Stimulated activated naive CD4-positive, alpha-beta T cell treated with Interleukin-2 at 50 U/mL for 16 hours (primary cell): Measurements from ENCODE around the gene MEF2C.

Source experiments
- DNase-seq: peaks from one replicate; lab custom pipeline; 2025; lab: John Stamatoyannopoulos, UW

Gene MEF2C

DNA sequence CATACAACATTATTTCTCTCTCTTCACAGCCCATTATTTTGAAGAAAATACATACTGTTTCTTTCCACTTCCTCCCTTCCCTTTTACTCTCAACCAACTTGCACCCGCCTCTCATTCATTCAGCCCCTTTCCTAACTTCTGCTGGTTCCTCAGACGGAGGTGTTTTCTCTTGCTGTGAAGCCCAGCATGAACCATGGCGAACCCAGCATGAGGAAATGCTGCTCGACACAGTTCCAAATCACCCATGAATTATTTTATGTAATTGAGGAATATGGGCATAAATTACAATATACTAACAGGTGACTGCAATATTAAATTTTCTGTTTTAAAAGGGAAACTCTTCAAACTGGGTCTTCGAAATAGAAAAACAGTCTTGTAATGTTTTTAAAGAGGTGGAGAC lies 124.8 kb downstream of the MEF2C start:
- DNase-seq: no peak

DNA sequence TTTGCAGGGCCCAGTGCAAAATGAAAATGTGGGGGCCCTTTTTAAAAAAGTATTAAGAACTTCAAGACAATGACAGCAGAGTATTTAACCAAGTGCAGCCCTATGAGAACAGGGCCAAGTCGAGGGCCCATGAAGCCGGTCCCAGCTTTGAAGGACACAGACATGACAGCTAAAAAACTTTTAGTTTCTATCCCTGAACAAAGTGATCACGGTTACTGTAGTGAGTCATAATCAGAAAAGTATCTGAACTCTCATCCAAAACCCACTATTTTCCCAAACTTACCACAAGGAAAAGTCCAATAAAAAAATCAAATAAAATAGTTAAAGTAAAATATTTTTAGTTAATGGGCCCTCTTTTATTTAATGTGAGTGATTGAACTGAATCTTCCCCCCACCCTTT lies 126.0 kb downstream of the MEF2C start:
- no peak for DNase-seq

DNA sequence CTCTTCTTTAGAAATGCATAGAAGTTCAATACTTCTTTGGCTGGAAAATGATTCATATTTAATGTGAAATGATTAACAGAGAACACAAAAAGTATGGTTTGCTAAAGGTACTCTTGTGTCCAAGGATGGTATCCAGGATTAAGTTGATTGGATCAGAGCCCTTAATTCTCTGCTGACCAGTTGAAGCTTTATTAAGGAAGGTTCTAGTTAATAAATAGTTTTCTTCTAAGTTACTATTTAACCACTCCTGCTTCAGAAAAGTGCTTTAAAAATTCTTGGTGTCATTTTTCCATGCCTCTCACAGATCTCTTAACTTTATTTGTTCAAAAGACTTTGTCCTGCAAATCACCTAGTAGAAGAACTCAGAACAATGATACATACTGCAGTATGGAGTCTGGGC lies 134.3 kb downstream of the MEF2C start:
- no peak for DNase-seq

DNA sequence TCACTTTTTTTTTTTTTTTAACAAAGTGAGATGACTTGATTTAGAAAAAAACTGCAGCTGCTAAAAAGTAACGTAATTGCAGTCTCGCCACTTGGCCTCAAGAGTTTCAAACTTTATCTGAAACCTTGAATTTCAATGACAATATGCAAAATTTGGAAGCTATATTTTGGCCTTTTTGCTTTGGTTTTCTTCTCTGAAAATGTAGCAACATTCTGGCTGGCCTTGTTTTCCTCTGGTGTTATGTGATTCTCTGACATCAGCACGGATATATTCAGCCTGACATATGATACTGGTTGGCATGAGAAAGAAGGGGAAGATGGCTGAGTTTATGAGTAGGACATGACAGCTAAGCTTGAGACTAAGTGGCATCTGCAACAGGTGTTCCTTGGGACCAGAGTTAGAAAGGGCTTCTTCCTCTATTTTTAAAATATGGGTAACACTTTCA lies 136.5 kb downstream of the MEF2C start:
- no peak for DNase-seq

DNA sequence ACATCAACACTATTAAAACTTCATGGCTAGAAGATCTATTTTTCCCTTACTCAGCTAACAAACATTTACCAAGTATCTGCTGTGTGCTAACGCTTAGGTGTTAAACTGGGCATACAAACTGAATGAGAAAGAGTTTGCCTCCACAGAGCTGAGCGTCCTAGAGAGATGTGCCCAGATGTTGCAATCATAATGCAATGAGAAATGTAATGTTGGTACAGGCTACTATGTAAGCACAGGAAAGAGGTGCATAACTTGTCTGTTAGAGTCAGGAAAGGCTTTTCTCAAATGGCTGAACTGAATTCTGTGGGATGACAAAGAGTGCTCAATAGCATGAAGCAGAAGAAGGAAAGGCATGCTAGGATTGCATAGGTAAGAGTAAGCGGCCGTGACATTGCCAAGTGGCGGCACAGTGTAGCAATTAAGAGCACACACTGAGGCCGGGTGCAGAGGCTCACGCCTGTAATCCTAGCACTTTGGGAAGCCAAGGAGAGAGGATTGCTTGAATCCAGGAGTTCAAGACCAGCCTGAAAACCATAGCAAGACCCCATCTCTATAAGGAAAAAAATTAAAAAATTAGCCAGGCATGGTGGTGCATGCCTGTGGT lies 137.8 kb downstream of the MEF2C start:
- DNase-seq: no peak

DNA sequence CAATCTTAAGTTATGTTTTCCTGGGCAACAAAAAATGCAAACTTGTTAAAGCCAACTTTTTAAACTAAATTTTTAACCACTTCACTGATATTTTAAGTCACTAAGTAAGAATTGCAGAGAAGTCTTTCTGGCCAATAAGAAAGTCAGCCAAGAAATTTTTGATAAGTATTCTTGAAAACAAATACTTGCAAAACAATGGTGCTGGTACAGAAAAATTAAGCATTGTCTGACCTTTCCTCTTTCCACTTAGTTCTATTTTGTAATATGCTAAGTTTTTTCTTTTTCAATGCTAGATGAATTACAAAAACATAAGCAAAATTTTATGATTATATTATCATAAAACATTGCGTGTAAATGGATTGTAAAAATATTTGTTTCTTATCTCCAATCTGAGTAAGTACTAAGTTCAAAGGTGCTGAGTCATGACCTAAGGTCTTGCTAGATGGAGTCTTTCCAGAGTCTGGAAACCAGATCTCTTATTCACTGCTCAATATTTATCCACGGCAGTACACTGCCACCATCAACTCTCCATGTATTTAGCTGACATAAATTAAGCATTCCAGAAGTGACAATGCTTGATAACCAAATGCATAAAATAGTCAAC lies 139.7 kb downstream of the MEF2C start:
- no peak for DNase-seq

DNA sequence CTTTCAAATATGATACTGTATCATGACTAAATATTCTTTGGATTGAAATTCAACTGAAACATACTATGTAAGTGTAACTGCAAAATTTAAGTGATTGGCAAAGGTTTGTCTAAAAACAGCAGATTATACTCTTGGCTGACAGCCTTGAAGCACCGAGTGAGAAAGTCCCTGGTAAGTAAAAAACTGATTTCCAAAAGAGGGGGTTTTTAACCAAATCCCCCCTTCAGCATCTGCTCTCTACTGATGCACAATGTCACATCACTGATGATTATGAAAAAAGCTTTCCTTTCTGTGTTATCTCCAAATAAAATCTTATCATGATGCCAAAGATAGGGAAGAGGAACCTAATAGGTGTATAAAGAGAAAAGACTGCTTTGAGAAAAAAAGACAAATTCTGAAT lies 141.0 kb downstream of the MEF2C start:
- DNase-seq: no peak

DNA sequence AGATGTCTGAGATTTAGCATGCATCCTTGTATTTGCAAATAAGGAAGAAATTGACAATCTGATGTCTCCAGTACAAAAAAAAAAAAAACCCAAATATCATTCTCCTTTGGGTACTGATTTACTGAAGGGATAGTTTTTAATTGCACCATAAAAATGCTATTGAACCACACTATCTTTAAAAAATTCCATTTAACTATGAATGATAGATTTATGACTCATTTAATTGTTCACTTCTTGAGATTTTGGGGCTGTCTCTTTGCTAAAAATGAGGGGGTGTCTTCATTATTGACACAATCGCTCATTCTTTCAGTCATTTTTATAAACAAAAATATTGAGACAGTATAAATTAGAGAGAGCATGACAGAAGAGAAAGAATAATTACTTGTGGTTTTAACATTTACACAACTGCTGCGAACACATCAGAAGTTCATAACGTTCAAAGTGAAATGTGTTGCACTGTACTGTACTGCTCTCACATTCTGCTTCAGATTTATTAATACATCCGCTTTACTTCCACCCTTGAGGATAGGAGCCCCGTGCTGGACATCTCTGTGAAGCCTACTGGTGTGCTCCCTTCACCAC lies 142.3 kb downstream of the MEF2C start:
- DNase-seq: no peak

DNA sequence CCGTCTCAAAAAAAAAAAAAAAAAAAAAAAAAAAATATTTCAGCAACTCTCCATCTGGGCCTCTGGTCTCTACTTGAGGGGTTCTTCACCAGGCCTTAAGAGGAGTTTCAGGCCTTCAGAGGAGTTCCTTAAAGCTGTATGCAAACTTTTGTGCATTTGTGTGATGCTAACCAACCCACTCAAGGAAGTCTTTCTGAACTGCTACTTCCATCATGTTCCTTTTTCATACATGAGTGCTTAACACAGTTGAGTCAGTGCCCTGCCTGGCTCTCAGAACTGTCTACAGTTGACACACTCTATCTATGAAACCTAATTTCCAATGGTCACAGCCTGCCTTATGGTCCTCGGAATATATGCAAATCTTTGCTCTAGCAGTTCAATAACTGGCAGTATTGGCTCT lies 146.5 kb downstream of the MEF2C start:
- no peak for DNase-seq

DNA sequence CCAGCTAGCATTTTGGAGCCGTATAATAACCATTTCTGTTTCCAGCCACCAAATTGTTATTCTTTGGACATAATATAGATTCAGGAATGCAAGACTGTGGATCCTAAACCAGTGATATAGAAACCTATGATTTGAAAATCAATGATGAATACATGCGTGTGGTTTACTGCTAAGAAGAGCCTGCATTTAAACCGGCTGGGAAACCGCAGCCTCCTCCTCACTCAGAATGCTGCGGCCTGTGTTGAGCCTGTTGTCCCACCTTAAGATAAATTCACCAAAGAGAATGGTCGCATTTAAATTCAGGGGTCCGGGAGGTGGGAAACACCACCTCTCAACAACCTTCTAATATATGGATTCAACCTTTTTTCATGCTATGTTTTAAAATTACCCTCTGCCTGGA lies 148.0 kb downstream of the MEF2C start:
- no peak for DNase-seq

DNA sequence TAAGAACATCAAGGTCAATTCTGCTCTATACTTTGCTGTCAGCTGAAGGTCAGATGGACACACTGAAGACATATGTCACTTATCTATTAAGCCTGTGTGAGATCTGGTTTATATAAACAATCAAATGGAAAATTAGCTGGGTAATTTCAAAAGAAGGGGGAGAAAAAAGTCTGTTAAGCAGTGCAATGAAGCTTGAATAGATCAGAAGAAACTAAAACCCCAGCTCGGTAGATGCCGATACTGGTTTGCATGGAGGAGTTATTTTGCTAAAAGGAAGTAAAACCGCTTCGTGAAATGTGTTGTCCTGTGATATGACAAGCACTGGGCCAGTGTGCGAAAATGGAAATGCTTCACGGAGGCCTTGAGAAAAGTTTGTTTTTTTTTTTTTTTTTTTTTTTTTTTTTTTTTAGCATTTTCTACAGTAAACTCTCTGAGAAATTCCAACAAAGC lies 148.8 kb downstream of the MEF2C start:
- no peak for DNase-seq

DNA sequence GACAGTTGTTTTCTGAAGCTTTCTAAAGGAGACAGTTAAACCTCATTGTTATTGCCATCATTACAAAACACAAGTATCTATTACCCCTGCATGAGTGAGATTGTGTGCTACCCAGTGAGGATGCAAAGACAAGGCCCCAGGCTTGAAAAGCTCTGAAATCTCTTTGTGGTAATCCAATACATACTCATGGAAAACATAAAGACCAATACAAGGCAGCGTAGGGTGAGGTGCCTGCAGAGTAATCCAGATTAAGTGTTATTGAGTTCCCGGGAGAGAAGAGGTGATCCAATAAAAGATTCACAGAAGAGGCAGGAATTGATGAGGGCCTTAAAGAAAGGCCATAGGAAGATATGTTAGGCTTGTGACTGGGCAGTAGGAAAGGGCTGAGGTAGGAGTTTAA lies 150.1 kb downstream of the MEF2C start:
- DNase-seq: no peak

DNA sequence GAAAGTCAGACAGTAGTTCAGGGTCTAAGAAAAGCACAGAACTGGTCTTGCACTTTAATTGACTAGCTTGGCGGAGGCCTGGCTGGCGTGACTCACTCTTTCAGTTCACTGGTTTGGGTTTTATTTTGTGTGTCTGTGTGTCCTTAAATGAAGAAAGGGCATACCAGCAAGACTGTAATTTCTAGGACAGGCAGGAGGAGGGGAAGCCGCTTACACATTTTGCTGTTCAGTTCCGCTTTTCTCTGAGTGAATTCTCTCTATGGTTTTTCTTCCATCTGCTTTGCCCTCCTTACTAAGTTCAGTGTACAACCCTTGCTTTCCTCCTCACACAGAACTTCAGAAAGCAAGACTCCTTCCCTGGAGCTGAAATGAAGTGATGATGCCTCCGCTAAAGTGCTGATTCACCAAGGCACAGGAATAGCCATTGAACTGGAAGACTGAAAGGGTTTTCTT lies 150.8 kb downstream of the MEF2C start:
- no peak for DNase-seq

DNA sequence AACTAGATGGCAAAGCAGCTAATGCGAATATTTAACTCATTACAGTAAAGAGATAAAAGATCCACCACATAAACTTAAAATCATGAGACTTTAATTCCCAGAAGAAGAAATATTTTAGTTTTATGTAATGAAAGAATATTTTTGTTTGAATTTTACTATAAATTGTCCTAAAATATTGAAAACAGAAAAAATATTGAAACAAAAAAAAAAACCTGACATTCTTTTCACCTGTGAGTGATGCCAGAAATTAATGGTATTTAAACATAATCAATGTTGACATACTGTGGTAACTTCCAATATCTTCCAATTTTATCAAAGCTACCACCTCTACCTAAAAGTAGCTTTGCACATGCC lies 153.2 kb downstream of the MEF2C start:
- no peak for DNase-seq

DNA sequence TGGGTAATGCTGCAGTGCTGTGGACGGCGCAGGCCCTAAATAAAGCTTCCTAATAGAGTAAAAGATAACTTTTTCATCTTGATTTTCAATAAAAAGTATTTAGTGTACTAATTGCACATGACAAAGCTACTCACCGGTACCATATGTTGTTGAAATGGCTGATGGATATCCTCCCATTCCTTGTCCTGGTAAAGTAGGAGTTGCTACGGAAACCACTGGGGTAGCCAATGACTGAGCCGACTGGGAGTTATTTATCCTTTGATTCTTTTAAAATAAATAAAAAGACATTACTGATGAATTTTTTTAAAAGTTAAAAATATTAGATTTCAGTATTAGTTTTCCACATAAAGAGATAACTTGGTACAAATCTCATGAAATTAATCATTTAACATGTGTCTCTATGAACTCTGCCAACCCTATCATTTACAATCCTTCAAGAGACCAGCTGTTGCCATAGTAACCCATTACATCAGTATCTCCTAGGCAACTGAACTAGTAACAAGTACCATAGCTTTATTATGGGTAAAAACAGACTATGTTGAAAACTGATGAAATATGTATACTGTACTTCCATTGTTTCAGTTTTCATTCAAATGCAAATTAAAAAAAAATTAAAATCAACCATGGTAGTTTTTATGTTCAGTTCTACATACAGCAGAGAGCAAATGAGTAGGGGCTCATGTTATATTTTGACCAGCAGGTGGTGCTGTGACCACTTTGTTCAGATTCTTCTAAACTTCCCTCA lies 153.7 kb downstream of the MEF2C start:
- DNase-seq: peak; percentile 13

DNA sequence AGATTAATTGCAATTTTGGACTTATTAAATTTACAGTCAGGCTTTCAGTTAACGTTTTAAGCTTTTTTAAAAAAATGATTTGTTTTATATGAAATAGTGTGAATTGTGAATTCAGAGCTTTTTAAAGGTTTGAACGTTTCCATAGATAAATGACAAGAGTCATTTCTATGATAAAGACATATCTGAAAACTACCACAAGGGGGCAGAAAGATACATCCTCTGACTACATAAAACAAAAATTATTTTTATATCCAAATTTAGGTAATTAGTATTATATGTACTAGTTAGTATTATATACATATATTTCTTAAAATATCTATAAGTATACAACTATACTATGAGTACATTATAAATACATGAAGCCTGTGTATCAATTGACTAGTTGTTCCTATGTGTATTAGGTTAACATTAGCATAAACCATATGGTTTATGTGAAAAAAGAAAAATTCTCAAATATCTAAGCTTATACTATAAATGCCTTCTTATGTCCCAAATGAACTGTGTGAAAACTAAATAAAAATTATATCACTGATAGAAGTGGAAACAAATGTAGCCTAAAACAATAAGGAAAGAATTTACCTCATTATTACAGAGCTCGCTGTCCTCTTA lies 155.2 kb downstream of the MEF2C start:
- no peak for DNase-seq

DNA sequence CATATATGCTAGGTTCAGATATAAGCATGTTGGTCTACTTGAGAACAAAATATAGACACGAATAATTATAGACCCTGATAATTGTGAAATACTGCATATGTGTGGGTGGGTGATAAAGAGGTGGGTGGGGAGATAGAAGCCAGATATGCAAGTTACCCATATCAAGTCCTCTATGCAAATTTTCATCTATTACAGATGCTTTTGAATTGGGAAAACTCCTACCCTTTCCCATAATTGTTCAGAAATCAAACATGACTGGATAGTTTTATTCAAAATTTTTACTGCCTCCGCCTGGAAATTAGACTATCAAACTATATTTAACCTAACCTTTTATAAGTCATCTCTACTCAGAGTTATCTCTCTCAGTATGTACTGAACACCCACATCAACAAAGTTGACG lies 157.5 kb downstream of the MEF2C start:
- no peak for DNase-seq

DNA sequence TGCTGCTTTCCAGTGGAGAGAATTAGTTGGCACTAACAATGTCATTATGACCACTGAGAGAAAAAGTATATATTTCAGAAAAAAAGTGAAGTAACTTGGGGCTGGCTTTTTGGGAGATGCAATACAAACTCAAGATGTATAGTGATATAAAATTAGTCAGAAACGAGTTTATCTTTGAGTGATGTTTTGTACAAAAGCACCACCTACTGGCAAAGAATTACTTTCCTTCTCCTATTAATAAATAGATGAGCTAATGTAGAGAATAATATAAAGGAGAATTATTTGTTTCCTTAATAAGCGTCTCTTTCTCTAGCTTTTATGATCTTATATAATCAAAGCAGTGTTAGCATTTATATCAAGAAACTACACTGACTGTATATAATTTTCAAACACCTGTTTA lies 158.8 kb downstream of the MEF2C start:
- DNase-seq: no peak

DNA sequence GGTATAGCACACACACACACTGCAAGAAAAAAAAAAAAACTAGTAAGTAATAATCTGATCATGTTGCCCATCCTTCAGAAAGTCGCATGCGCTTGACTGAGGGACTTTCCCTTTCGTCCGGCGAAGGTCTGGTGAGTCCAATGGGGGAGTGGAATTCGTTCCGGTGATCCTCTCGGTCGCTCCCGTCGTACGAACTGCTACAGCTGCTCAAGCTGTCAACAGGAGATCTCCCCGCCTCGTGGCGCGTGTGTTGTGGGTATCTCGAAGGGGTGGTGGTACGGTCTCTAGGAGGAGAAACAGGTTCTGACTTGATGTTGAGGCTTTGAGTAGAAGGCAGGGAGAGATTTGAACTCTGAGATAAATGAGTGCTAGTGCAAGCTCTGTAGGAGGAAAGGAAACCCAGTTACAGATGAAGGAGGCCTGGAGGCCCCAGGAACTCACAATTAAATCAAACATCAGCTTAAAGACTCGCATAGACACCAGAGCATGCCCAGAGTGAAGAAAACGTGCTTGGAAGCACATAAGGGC lies 160.4 kb downstream of the MEF2C start:
- DNase-seq: no peak

DNA sequence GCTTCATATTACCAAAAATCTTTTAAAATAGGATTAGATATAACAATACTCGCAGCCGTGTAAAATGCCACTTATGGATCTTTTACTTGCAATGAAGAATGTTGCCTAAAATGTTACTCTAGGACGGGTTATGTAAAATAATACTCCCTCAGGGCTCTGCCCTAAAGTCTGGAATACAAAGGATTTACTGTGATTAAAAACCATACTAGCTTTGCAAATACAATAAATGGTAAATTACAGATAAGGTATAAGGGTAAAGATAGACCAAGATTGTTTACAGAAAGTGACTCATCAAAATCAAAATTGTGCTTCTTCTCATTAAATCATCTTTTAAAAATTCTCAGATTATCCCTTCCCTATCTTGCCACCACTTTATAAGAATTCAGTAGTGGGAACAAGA lies 163.6 kb downstream of the MEF2C start:
- DNase-seq: no peak

DNA sequence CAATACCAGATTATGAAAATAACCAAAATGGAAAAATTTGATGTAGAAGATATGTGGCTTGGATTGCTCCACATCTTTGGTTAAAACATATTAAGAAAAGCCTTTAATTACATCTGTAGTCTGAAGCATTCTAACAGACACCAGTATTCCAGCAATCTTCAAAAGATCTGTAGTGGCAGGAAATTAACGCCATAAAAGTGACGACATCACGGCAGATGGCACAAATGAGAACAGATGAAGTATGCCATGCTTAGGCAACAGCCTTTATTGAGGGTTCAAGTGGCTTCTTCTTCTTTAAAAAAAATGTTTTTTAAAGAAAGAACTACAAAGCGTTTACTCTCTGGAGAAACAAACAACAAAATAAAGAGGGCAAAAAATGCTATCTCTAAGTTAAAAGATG lies 164.2 kb downstream of the MEF2C start:
- no peak for DNase-seq

DNA sequence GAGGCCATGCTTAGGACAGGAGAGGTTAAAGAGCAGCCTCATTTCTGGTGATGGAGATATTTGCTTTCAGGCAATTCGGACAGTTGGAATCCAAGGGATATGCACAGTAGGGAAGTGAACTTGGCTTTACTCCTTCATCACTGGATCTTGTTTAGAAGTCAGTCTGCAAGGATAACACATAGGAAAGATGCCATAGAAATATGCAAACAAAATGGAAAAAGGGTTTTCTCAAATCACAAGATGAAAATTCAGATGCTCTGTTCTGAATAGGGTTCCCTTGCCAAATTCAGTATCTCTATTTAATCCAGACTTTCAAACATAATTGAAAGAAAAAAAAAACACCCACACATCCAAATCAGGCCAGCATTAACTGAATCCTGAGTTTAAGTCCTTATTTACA lies 166.9 kb downstream of the MEF2C start:
- DNase-seq: no peak

DNA sequence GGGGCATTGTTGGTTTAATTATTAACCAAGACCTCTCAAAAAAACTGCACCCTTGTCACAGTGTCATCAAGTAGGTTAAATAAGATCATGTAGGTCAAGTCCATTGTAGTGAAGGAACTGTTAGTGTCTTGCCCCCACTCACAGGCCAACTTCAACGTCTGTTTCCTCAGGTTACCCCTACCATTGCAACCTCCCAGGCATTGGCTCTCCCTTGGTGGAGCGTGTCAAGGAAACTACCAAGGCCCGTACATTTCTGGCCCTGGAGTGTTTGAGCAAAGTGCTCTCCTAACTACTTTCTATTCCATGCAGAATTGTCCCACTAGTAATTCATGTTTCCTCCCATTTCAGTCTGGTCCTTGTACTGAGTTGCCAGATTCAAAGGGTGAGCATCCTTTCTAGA lies 167.5 kb downstream of the MEF2C start:
- DNase-seq: no peak
